ENCODE results near the gene HSPBP1. TPM values are rescaled to one million over a fixed set of nuclear protein-coding genes. Genes with fewer than 3 reads are reported as not detected.

Gene HSPBP1
- total RNA-seq, 1 donor = 25.0 TPM

DNA sequence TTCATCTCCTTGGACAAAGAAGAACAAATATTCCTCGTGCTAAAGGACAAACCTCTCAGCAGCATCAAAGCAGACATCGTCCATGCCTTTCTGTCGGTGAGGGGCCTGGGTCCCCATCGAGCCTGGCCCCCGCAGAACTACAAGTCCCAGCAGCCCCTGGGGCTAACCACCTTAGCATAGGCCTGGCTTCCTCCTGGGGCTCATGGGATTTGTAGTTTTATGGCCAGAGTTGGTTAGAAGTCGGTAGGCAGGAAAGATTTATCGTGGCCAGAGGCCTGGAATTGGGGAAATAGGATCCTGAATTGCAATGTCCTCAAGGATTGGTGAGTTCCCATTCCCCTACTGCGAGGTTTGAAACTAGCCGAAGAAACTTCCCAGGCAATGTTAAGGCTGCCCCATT is 25.6 kb upstream of the HSPBP1 start:
- TF ChIP-seq, protein P1, sequence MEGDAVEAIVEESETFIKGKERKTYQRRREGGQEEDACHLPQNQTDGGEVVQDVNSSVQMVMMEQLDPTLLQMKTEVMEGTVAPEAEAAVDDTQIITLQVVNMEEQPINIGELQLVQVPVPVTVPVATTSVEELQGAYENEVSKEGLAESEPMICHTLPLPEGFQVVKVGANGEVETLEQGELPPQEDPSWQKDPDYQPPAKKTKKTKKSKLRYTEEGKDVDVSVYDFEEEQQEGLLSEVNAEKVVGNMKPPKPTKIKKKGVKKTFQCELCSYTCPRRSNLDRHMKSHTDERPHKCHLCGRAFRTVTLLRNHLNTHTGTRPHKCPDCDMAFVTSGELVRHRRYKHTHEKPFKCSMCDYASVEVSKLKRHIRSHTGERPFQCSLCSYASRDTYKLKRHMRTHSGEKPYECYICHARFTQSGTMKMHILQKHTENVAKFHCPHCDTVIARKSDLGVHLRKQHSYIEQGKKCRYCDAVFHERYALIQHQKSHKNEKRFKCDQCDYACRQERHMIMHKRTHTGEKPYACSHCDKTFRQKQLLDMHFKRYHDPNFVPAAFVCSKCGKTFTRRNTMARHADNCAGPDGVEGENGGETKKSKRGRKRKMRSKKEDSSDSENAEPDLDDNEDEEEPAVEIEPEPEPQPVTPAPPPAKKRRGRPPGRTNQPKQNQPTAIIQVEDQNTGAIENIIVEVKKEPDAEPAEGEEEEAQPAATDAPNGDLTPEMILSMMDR (IDR thresholded peaks at IDR 0.05; ENCODE audit: insufficient read depth, low read depth, low read length) = no peak
- DNase-seq (ENCODE audit: low read depth) = peak; percentile 32
- no peak overlapping the region for H3K4me3 ChIP-seq (ENCODE audit: low read depth, low read length)

DNA sequence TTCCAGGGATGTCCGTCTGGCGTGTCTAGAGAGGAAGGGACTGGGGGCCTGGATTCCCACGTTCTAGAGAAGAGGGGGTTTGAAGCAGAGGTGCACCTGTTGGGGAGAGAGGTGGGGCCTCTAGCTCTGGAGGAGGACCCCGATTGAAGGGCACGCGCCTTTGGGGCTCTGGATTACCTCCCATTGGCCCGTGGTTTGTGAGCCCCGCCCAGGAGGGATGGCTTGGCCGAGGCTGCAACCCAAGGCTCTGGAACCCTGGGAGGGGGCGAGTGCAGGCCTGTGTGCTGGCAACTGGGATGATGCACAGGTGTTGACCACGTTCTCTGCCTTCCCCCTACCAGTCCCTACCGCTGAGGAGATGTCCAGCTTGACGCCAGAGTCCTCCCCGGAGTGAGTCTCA is 25.1 kb upstream of the HSPBP1 start:
- no peak overlapping the region for H3K4me3 ChIP-seq (ENCODE audit: low read depth, low read length)
- DNase-seq (ENCODE audit: low read depth) = no peak
- TF ChIP-seq, protein P1 (IDR thresholded peaks at IDR 0.05; ENCODE audit: insufficient read depth, low read depth, low read length) = no peak

DNA sequence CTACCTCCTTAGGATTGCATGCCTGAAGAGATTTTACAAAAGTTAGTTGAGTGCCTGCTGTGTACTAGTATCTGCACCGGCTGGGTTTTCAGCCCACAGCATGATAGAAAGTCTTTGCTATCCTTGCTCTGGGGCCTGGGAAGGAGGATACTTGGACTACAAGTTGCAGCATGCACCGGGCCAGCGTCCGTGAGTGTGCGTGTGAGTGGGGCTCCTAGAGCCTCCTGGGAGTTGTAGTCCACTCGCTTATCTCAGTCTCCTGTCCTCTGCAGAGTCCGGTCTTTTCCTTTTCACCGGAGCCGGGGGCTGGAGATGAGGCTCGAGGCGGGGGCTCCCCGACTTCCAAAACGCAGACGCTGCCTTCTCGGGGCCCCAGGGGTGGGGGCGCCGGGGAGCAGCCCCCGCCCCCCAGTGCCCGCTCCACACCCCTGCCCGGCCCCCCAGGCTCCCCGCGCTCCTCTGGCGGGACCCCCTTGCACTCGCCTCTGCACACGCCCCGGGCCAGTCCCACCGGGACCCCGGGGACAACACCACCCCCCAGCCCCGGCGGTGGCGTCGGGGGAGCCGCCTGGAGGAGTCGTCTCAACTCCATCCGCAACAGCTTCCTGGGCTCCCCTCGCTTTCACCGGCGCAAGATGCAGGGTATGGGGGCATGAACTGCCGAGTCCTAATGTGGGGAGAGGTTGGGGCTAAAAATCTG is 24.5 kb upstream of the HSPBP1 start:
- TF ChIP-seq, protein P1 (IDR thresholded peaks at IDR 0.05; ENCODE audit: insufficient read depth, low read depth, low read length) = no peak

DNA sequence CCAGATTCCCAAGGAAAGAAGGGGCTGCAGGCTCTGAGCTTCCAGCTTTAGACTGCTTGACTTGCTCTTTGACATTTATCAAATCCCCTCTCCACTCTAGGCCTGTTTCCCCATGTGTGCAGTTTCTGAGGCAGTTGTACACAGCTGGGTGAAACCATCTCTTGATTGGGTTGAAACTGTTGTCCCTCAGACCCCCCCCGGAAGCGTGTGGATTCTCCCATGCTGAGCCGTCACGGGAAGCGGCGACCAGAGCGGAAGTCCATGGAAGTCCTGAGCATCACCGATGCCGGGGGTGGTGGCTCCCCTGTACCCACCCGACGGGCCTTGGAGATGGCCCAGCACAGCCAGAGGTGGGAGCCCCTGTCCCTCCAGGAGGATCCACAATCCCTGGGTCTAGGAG is 23.6 kb upstream of the HSPBP1 start:
- no peak for DNase-seq (ENCODE audit: low read depth)
- TF ChIP-seq, protein P1 (IDR thresholded peaks at IDR 0.05; ENCODE audit: insufficient read depth, low read depth, low read length) = no peak
- no peak overlapping the region for H3K4me3 ChIP-seq (ENCODE audit: low read depth, low read length)

More for the DNA sequence above, 24.5 kb upstream of the HSPBP1 start:
- DNase-seq (ENCODE audit: low read depth) = peak; percentile 48
- H3K4me3 ChIP-seq (ENCODE audit: low read depth, low read length) = no peak overlapping the region

DNA sequence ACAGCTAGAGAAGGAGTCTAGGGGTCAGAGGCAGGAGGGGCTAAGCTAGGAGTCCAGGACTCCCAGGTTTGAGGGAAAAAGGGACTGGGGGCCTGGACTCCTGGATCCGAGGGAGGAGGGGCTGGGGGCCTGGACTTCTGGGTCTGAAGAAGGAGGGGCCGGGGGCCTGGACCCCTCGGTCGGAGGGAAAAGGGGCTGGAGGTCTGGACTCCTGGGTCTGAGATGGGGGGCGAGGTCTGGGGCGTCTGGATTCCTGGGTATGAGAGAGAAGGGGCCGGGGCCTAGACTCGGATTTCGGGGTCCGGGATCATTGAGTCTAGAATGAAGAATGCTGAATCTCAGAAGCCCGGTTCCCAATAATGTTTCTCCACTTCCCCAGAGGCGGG is 22.4 kb upstream of the HSPBP1 start:
- TF ChIP-seq, protein P1 (IDR thresholded peaks at IDR 0.05; ENCODE audit: insufficient read depth, low read depth, low read length) = no peak
- peak overlapping the region; percentile 45 for H3K4me3 ChIP-seq (ENCODE audit: low read depth, low read length)
- DNase-seq (ENCODE audit: low read depth) = no peak

DNA sequence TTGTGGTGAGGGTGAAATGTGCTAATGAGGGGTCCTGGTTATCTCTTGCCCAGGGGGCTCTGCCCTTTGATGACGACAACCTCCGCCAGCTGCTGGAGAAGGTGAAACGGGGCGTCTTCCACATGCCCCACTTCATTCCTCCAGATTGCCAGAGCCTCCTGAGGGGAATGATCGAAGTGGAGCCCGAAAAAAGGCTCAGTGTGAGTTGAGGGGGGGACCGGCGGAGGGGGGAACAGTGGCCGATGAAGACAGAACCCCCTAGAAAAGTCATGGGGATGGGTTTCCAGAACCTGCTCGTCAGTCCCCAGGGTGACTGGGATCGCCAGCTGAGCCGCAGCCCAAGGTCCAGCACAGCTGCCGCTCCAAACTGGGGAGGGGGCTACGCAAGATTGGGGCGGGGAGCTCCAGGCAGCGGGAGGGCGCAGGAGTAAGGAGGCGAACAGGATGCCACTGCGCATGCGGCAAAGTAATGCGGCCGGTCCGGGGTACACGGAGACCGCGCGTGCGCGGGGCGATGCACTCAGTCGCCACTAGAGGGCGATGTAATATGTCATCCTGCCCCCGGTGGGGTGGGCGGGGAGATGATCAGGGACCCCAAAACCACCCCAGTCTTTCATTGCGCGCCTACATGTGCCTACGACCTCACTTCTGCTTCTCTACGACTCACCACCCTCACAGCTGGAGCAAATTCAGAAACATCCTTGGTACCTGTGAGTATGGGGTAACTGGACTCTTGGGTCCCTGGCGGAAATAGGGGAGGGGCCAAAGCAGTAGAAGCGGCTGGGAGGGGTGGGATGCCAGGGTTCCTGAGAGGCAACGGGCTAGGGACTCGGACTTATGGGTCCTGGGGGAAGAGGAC is 21.8 kb upstream of the HSPBP1 start:
- peak; percentile 73 for DNase-seq (ENCODE audit: low read depth)
- TF ChIP-seq, protein P1 (IDR thresholded peaks at IDR 0.05; ENCODE audit: insufficient read depth, low read depth, low read length) = peak; percentile 85
- peak overlapping the region; percentile 45 for H3K4me3 ChIP-seq (ENCODE audit: low read depth, low read length)

Measured in fibroblast of villous mesenchyme (primary cell).